ENCODE measurements around the gene MS4A6E.
"Not testable (repeated sequence)": the region's sequence is repeated elsewhere in the genome, so short reads cannot be mapped to it uniquely, and the experiment has no call there.

MS4A6E gene, protein sequence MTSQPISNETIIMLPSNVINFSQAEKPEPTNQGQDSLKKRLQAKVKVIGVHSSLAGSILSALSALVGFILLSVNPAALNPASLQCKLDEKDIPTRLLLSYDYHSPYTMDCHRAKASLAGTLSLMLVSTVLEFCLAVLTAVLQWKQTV

DNA sequence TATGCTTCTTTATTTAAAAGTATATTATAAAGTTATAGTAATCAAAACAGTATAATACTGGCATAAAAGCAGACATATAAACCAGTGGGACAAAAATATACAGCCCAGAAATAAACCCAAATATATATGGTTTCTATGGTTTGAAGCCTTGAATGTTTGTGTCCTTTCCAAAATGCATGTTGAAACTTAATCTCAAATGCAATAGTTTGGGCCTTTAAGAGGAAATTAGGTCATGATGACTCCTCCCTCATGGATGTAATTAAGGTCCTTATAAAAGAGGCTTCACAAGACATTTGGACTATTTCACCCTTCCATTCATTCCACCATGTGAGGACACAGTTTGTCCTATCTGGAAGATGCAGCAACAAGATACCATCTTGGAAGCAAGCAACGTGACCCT, at the start of gene MS4A6E:
Gene MS4A6E (plus strand): TSS at position 301 of the 400 bp plus-strand sequence. CDS start 7,641 bp downstream, outside the sequence.
- no peak for DNase-seq

DNA sequence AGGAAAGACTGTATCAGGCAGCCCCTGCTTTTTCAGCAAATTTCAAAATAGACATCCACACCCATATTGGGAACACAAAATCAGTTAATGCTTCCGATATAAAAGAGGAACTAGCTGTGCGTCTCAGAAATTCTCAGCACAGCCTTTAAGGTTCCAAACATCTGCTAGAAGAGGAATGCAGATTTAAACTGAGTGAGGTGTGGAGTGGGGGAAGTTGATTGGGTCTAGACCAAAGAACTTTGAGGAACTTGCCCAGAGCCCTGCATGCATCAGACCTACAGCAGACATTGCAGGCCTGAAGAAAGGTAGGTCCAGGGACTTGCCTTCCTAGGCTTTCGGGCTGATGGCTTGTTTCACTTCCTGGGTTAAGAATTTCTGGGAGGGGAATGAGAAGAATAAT, 46.6 kb upstream of the MS4A6E start, which contains the start of gene MS4A4A:
Gene MS4A4A (plus strand): TSS at position 255 of the 400 bp plus-strand sequence. CDS start 10 bp downstream, at position 265.
- no peak for DNase-seq

DNA sequence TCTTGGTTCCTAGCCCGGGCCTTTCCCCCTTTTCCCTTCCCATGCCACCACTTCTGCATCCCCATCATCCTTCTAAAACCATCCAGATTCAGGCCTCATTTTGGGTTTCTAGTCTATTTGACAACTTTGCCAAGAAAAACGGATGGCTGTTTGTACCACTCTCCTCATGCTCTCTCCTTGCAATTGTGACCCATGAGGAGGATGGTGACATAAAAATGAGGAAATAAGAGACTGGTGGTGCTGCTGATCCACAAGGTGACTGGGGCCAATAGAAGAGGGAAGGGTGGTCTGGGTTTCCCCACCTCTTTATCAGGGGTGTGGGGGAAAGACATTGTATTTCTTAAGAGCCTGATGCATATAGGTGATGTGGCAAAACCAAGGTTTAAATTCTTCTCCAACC, 45.6 kb upstream of the MS4A6E start:
- DNase-seq, result no peak

DNA sequence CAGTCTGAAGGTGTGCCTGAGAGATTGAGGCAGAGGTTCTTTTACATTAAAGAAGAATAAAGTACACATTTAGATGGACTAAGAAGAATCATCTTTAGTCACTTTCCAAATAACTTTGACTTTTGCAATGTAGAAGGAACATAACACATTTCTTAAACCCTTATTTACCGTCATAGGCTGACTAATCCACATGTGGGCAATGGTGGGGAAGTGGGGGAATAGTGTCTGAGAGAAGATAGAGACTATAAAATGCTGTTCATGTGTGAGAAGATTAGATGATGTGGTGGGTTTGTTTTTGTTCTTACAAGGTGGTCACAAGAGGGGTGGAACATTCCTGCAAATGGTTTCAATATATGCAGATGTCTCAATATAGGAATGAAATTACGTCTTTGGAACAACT, 44.8 kb upstream of the MS4A6E start:
- no peak for DNase-seq

DNA sequence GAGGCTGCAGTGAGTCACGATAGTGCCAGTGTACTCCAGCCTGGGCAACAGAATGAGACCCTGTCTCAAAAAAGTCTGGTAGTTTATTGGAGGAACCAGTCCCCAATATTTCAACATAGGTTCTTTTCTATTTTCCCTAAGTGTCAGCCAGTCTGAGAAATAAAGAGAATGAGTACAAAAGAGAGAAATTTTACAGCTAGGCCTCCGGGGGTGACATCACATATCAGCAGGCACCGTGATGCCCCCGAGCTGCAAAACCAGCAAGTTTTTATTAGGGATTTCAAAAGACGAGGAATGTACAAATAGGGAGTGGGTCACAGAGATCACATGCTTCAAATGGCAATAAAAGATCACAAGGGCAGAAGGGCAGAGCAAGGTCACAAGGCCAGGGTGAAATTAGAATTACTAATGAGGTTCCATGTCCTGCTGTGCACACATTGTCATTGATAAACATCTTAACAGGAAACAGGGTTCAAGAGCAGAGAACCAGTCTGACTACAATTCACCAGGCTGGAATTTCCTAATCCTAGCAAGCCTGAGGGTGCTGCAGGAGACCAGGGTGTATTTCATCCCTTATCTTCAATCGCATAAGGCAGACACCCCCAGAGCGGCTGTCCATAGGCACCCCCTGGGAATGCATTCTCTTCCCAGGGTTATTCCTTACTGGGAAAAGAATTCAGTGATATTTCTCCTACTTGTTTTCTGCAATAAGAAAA, 41.5 kb upstream of the MS4A6E start:
- not testable (repeated sequence) for DNase-seq

DNA sequence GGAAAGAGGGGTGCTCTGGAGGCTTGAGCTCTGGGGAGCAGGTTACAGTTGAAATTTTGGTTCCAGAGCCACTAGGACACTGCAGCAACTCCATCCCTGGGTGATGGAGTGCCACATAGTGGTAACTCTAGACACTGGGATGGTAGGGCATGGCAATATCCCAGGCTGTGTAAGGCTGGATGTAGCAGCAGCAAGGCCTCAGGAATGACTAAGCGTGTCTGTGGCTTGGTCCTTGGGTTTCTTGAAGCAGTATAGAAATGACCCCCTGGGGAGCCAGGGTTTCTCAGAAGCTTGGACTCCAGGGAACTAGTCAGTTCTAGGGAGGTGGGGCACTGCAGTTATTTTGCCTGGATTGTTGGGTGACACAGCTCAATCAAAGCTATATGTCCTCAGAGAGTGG, 38.5 kb upstream of the MS4A6E start:
- DNase-seq, result no peak

DNA sequence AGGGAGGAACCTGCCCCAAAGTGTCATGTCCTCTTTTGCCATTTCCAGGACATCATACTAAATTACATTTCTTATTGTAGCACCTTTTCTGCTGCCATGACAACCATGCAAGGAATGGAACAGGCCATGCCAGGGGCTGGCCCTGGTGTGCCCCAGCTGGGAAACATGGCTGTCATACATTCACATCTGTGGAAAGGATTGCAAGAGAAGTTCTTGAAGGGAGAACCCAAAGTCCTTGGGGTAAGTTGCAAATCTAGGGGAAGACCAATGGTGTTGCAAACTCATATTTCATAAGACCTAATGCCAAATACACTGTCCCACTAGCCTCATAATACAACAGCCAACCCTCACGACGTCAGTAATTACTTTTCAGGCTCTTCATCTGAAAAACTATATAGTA, 34.9 kb upstream of the MS4A6E start:
- no peak for DNase-seq

DNA sequence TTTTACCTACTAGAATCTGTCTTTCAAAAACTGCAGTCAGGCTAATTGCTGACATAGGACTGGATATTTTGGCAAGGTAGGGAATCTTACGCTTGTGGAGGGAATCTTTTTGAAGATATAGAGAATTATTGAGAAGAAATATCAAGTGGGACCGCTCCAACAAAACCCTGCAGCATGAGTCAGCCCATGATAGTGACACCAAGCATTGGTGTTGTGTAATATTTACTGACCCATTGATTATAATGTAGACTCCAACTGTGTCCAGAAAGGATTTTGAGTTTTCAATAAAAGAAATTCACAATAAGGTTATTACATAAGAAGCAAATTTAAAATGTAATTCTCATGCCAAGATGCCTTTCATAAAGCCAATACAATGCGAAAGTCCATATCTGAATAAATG, 25.9 kb upstream of the MS4A6E start:
- no peak for DNase-seq

DNA sequence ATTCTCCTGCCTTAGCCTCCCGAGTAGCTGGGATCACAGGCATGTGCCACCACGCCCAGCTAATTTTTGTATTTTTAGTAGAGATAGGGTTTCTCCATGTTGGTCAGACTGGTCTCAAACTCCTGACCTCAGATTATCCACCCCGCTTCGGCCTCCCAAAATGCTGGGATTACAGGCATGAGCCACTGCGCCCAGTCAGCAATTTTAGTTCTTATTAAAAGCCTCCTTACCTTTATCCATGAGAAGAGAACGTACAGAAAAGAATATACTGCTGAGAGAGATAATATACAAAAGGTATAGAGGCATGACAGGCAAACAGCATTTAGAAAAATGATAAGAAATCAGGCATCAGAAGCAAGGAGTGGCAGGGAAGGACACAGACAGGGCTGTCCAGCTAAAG, 25.2 kb upstream of the MS4A6E start:
- not testable (repeated sequence) for DNase-seq

DNA sequence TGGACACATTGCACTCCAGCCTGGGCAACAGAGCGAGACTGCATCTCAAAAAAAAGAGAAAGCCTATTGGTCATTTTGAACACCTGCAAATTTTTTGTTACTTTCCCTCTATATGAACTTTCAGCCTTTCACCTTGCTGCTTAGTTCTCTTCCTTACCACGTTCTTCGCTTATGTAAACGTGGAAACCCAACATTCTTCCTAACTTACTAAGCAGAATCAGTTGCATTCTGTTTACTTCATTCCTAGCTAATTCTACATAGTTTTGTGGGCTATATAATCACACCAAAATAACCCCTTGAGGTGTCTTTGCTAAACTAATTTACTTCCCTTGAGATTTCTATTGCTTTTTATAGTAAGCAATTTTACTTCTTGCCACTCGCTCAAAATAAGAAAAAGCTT, 23.4 kb upstream of the MS4A6E start:
- DNase-seq, result no peak

DNA sequence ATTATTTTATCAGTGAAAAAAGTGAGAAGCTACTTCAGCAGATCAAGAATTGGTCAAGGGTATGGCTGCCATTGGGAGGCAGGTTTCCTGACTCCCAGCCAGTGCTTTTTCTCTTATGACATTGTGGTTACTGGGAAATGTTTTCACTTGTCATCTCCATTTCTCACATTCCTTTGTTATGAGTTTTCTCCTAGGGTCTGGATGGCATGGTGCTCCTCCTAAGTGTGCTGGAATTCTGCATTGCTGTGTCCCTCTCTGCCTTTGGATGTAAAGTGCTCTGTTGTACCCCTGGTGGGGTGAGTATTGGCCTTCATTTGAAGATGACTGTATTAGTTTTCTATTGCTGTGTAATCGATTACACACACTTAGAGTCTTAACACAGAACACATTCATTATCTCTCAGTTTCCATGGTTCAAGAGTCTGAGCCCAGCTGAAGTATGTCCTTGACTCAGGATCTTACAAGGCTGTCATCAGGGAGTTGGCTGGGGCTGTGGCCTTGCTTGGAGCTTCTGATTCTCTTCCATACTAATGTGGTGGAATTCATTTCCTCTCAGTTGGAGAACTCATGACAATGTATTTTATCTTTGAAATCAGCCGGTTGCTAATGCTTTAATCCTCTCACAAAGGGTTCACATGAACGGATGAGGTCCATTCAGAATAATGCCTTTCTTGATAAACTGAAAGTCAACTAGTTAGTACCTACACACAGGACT, 21.0 kb upstream of the MS4A6E start:
- DNase-seq, result no peak

DNA sequence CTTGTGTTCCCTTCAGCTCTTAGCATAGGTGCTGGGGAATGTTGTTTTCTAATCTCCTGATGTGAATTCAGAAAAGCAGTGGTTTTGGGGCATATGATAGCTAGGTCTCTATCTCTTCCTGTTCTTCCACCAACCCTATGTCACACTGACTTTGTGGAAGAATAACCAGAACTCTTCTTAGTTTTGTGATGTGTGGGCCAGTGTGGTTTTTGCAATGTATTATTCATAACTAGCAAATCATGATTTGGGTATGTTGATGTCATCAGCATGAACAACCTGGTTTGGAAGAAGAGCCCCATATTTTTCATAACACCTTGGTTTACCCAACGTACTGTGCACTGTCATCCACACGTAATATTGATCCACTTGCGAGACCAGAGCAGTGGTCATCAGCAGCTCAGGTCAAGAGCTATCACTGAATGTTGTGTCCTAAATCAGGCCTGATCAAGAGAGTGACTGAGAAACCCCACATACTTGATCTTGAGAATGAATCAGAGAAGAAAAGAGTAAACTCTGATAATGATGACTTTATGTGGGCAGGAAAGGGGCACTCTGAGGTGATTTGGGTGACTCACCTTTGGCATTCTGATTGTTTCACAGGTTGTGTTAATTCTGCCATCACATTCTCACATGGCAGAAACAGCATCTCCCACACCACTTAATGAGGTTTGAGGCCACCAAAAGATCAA, 19.4 kb upstream of the MS4A6E start:
- DNase-seq, result no peak

DNA sequence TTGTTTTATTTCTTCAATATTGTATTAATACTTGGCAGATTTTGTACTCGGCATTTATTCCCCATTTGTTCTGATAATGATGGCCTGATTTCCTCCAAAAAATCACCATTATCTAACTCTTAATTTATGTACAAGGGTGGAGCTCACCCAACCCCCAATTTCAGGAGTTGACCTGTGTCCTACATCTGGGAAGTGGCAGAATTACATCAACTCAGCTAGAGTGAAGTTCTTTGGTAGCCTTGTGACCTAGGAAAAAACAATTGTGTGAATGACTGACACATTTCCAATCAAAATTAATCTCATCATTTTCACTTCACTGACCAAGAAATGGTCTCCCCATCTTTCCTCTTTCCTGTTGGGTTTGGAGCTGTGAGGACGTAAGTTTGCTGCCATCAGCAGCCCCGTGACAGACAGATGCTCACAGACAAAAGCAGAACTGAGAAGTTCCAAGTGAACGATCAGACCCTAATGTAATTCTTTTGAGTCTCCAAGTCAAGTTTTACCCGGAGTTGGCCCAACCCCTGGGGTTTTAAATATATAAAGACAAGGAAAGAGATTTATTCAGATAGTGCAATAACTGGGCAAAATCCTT, 16.6 kb upstream of the MS4A6E start:
- no peak for DNase-seq

DNA sequence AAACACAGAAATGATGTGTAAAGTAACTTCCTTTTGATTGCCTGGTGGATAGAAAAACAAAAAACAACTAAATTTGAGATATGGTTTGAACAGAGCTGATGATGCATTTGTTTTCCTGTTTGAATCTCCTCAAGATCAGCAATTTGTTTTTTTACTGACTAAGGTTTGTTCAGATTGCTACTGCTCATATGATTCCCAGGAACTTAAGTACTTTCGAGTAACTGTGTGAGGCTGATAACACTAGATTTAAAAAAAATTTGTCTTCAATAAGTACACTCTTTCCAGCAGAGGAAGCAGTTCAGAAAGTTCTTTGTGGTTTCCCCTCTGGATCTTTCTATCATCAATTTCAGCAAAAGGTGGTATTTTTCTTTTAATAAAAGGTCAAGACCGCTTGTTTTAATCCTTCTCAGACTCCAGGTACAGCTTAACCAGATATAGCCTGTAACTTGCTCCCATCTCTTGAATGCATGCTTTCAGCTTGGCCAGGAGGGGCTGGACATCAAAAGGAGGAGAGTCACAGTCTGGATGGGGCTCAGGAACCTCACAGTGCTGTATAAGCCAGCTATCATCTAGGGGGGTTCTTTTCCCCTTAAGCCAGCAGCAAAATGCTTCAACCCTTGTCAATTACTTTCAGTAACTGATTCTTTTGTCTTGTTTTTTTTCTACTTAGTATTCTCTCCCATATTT, 12.3 kb upstream of the MS4A6E start:
- no peak for DNase-seq

DNA sequence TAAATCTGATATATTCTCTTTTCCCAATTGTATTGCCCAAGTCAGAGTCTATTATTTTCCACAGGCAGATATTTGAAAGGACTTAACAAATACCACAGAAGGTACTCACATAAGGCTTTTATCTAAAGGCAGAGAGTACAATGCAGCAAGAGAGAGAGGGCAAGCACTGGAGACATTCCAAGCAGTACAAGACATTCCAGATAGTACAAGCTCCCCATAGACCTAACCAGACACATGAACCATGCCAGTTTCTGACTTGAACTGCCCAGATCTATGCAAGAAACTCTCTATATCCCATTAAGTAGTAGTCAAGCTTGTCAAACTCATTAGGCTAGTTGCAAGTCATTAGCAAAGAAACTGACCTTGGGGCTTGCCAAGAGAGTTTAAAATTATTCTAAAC, 11.2 kb upstream of the MS4A6E start:
- DNase-seq, result no peak

DNA sequence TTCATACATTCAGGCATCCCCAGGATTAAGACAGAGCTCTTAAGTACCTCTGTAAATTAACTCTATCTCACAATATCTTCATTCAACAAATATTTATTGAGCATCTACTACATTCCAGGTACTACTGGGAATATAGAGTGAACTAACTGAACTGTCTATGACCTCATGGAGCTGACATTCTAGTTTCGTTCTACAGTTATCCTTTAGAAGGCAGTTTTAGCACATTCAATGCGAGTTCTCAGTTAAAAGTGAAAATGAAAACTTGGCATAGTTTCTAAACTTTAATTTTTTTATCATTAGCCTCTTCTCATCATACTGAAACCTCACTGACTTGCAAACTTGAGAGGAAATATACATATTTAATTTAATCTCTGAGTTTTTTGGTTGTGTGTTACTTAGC, 10.7 kb upstream of the MS4A6E start:
- DNase-seq, result no peak

DNA sequence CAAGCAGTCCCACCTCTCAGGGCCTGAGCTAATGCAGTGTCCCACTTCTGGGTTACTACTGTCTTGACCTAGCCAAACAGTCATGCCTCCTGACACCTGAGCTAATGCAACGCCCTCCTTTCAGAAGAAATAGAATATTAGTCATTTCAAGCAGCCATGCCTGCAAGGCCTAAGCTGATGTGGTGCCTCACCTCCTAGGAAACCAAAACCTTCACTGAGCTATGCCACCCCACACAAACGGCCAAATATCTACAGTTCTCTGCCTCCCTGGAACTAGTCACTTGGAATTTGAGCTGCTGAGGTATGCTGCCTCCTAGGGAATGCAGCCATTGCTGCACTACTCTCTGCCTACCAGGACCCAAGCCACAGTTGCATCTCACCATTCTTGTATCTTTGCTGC, 8.3 kb upstream of the MS4A6E start:
- no peak for DNase-seq

DNA sequence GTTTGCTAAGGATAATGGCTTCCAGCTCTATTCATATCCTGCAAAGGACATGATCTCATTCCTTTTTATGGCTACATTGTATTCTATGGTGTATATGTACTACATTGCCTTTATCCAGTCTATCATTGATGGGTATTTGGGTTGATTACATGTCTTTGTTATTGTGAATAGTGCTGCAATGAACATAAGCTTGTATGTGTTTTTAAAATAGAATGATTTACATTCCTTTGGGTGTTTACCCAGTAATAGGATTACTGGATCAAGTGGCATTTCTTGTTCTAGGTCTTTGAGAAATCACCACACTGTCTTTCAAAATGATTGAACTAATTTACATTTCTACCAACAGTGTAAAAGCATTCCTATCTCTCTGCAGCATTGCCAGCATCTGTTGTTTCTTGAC, 6.0 kb upstream of the MS4A6E start:
- DNase-seq, result no peak

DNA sequence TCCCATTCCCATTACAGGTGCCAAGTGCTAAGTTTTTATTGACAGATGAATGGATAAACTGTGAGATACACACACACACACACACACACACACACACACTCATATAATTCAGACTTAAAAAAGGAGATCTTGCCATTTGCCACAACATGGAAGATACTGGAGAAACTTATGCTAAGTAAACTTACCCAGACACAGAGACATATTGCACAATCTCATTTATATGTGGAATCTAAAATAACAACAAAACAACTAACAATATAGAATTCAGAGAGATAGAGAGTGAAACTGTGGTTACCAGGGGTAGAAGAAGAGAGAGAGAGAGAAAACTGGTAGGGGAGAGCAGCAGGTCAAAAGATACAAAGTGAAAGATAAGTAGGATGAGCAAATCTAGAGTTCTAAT, 1.4 kb downstream of the MS4A6E start:
- no peak for DNase-seq

DNA sequence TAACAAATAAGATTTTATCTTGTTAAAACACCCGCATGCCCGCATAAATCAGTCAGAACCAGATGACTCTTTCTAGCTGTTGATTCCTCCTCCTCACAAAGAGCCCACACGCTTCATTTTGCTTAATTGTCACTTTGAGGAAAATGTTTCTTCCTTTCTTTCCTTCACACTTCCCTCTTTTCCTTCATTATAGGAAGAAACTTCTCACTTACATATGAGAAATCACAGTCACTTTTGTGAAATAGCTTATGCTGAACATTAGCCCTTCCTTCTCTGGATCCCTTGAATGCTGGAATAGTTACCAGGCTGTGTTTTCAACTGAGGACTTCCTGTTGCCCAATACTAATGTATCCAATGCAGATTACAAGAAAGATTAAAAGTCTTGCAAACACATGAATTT, 5.8 kb downstream of the MS4A6E start:
- no peak for DNase-seq

DNA sequence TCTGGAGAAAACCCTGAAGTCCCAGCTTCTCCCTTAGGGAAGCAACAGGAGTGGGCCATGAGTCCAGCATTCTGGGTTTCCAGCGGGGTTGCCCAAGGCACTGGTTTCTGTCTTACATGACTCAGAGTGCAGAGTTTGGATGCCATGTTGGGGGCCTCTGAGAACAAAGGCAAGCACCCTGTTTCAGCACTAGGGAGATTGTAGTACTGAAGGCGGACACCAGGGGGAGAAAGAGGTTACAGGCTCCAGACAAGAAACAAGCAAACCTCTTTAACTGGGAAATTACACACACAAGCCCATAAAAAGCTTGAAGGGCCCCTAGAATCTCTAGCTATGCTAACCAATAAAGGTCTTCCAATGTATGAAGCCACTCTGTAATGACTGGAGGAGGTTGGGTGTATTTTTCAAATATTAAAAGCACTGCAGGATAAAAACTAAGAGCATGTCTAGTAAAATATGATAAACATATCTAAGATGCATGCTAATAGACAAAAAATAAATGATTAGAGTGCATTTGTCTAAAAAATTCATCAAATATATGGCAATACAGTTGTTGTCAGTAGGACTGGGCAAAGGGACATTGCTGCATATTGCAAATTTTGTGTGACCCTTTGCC, 7.1 kb downstream of the MS4A6E start:
- DNase-seq, result peak; percentile 68

DNA sequence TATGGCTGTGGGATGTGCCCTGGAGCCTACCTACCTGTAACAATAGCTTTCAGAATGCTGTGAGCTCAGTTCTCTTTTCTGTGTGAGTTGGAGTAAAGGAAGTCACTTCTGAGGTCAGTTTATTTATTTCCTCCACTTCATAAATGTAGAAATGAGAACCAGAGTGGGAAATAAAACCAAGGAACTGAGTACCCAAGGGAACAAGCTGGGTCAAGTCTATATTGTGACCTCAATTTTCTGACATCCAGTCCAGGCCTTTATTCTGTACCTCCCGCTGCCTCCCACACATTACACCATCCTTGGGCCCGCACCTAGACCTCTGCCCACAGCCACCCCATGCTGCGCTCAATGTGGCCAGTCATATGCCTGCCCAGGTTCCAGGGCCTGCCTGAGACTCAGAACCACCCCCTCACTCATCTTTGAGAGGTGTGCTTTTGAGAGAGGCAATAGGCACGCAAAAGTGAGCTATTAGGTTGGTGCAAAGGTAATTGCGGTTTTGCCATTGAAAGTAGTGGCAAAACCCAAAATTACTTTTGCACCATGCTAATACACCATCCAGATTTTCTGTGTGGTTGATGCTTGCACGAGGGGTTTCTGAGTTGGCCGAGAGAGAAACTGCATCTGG, 9.8 kb downstream of the MS4A6E start:
- no peak for DNase-seq
